ENCODE results near the gene APELA.

GRCh38 chr4:164874789-164875188, 2.2 kb upstream of the APELA start:
- TF ChIP-seq CTCF (IDR thresholded peaks at IDR 0.05), result no peak
- TF ChIP-seq POLR2A (IDR thresholded peaks at IDR 0.05), result no peak
